SK-N-SH (cell line): ENCODE measurements around the gene WNT5A. TPM values are rescaled to one million over a fixed set of nuclear protein-coding genes. Genes with fewer than 3 reads are reported as not detected.

Experiments
- CTCF ChIA-PET: fragments of 300-600, 350-600 bp; formaldehyde crosslinking; extraction: SDS; loops from one replicate; lab custom pipeline; 2021; lab: Yijun Ruan, JAX
- POLR2A ChIA-PET: fragments of 350-600 bp; sonication (Branson Sonifier 250); formaldehyde crosslinking; extraction: SDS; loops from one replicate; lab custom pipeline; 2020; ENCODE audit warnings: antibody characterized with exemption, inconsistent platforms; lab: Yijun Ruan, JAX
- DNase-seq: peaks from one replicate; pipeline ENCODE4 v3.0.0; 2012
- H2AFZ ChIP-seq: fragments of 200-600 bp; sonication (generic); 2 replicates; pipeline ENCODE4 v1.8.1; 2016; ENCODE audit warnings: antibody characterized with exemption, mild to moderate bottlenecking, low read depth
- H3F3A ChIP-seq: fragments of 200-600 bp; sonication (generic); replicated peaks from 2 replicates; pipeline ENCODE3; 2016; ENCODE audit warnings: antibody characterized with exemption, mild to moderate bottlenecking; ENCODE audit not compliant: insufficient read depth
- H3K27ac ChIP-seq, 2 experiments: fragments of 200-500 bp in 1 of 2; fragments of 200-600 bp in 1 of 2; sonication (Bioruptor generic) in 1 of 2; sonication (generic), shearing (Covaris generic) in 1 of 2; 2 replicates each; pipeline versions ENCODE4 v1.5.1 to v1.6.1; 2014 to 2016; ENCODE audit warnings: low read depth in 2 of 2, inconsistent platforms in 1 of 2, low read length in 1 of 2, mild to moderate bottlenecking in 1 of 2, mixed read lengths in 1 of 2
- H3K27me3 ChIP-seq: fragments of 200-600 bp; sonication (generic), shearing (Covaris generic); 2 replicates; pipeline ENCODE4 v1.6.1; 2016; ENCODE audit warnings: mixed run types; ENCODE audit not compliant: insufficient read depth
- H3K36me3 ChIP-seq, 2 experiments: fragments of 200-500 bp in 1 of 2; fragments of 200-600 bp in 1 of 2; sonication (Bioruptor generic) in 1 of 2; sonication (generic) in 1 of 2; replicated peaks in 1 of 2; 2 replicates each; pipeline versions ENCODE3 to v1.5.1; 2014 to 2016; ENCODE audit warnings: low read length in 1 of 2, mild to moderate bottlenecking in 1 of 2; ENCODE audit not compliant: insufficient read depth in 2 of 2, control insufficient read depth in 1 of 2
- H3K4me1 ChIP-seq, 2 experiments: fragments of 200-500 bp in 1 of 2; fragments of 200-600 bp in 1 of 2; sonication (Bioruptor generic) in 1 of 2; sonication (generic), shearing (Covaris generic) in 1 of 2; 2 replicates each; pipeline versions ENCODE4 v1.5.1 to v1.6.1; 2014 to 2016; ENCODE audit warnings: low read depth in 1 of 2, low read length in 1 of 2, mixed run types in 1 of 2; ENCODE audit not compliant: insufficient read depth in 2 of 2, control insufficient read depth in 1 of 2
- H3K4me2 ChIP-seq: fragments of 200-600 bp; sonication (generic), shearing (Covaris generic); 2 replicates; pipeline ENCODE4 v1.6.1; 2017; ENCODE audit warnings: mixed run types
- H3K4me3 ChIP-seq, 2 experiments: fragments of 200-500 bp in 1 of 2; fragments of 200-600 bp in 1 of 2; sonication (Bioruptor generic) in 1 of 2; sonication (generic), shearing (Covaris generic) in 1 of 2; 2 replicates each; pipeline versions ENCODE4 v1.5.1 to v1.8.1; 2014 to 2016; ENCODE audit warnings: low read depth in 2 of 2, inconsistent platforms in 1 of 2, low read length in 1 of 2, mild to moderate bottlenecking in 1 of 2, mixed read lengths in 1 of 2, moderate library complexity in 1 of 2
- H3K79me2 ChIP-seq: fragments of 200-600 bp; sonication (generic); 2 replicates; pipeline ENCODE4 v1.8.1; 2017; ENCODE audit warnings: mild to moderate bottlenecking; ENCODE audit not compliant: insufficient read depth
- H3K9ac ChIP-seq: fragments of 200-600 bp; sonication (generic); 2 replicates; pipeline ENCODE4 v1.6.1; 2017; ENCODE audit warnings: mixed run types
- H3K9me2 ChIP-seq: fragments of 200-600 bp; sonication (generic); 2 replicates; pipeline ENCODE4 v1.6.1; 2017; ENCODE audit warnings: mixed run types
- H3K9me3 ChIP-seq: fragments of 200-600 bp; sonication (generic); 2 replicates; pipeline ENCODE4 v1.6.1; 2017; ENCODE audit warnings: mixed run types, mild to moderate bottlenecking, moderate library complexity
- H4K20me1 ChIP-seq: fragments of 200-600 bp; sonication (generic); 2 replicates; pipeline ENCODE4 v1.6.1; 2017; ENCODE audit warnings: mild to moderate bottlenecking, mixed run types; ENCODE audit not compliant: insufficient read depth
- EZH2phosphoT487 ChIP-seq: fragments of 200-600 bp; sonication (generic); IDR thresholded peaks from 2 replicates; pipeline ENCODE4 v1.6.1; 2017; ENCODE audit warnings: low read depth, mixed run types, mild to moderate bottlenecking, antibody characterized with exemption, moderate library complexity, borderline replicate concordance
- GABPA ChIP-seq: IDR thresholded peaks from 2 replicates; pipeline ENCODE4 v1.4.0; 2012; ENCODE audit warnings: low read depth, mild to moderate bottlenecking
- GATA2 ChIP-seq: sonication (generic); formaldehyde crosslinking; IDR thresholded peaks from 2 replicates; pipeline ENCODE4 v1.5.0; 2020; ENCODE audit warnings: mild to moderate bottlenecking, missing genetic modification reagents
- IRF3 ChIP-seq: fragments of 150-350 bp; IDR thresholded peaks from 2 replicates; pipeline ENCODE4 v1.6.1; 2016; ENCODE audit warnings: mild to moderate bottlenecking, low read depth, low read length
- MAX ChIP-seq: IDR thresholded peaks from 2 replicates; pipeline ENCODE4 v1.4.0; 2012; ENCODE audit warnings: low read depth
- MEF2A ChIP-seq: IDR thresholded peaks from 2 replicates; pipeline ENCODE4 v1.4.0; 2012; ENCODE audit warnings: low read depth, borderline replicate concordance
- RCOR1 ChIP-seq: fragments of 150-350 bp; IDR thresholded peaks from 2 replicates; pipeline ENCODE4 v1.6.1; 2017; ENCODE audit warnings: antibody characterized with exemption, low read length
- RXRA ChIP-seq: IDR thresholded peaks from 2 replicates; pipeline ENCODE4 v1.4.0; 2012; ENCODE audit warnings: low read depth, mild to moderate bottlenecking, borderline replicate concordance
- USF1 ChIP-seq: IDR thresholded peaks from 2 replicates; pipeline ENCODE4 v1.4.0; 2012; ENCODE audit warnings: low read depth, borderline replicate concordance
- USF2 ChIP-seq: fragments of 150-350 bp; IDR thresholded peaks from 2 replicates; pipeline ENCODE4 v1.6.1; 2017; ENCODE audit warnings: antibody characterized with exemption, low read length, low read depth, borderline replicate concordance
- WGBS: methylation state at CpG from one replicate; pipeline ENCODE4 v1.1.6; 2017; ENCODE audit warnings: low lambda C conversion rate; 5-methylcytosine and 5-hydroxymethylcytosine counted together
- polyA plus RNA-seq, 3 experiments: library from polyadenylated mRNA; depleted of rRNA; stranded (reverse); fragments of >200 nt; gene quantifications; 2 replicates each; pipeline ENCODE4 v1.2.3, GENCODE V29; 2012

Gene WNT5A
- polyA plus RNA-seq, 1 of the 3 experiments (the other 2 are of a cell fraction): 30.7 TPM

DNA sequence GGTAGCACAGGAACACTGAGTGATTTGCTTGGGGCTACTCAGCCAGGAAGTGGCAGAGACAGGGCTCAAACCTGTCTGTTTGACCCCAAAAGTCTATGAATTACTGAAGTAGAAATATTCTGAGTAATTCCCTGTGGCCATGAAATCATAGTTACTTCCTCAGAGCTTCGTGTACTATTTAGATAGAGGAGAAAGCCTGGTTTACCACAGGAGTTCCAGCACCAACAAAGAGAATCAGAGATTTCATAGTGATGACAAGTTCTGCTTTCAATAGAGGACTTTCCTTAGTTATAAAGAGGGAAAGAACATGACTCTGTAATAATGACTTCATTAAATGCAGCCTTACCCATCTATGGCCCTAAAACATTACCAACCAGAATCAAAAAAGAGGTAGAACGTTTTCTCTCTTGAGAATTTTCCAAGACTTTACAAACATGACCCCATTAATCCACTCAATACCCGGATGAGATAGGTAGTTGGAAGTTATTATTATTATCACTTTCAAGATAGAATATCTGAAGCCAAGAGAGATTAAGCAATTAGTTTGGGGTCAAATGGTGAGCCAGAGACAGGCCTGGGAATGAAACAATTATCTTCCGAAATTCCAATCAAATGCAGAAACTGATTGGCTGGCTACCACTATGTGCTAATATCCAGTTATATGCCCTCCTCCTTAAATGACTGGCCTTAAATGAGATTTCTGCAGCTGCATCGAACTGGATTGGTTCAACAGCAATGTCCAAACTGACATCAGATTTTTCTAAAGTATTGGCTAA, 13.6 kb upstream of the WNT5A start:
- Histone ChIP-seq H3K27me3 (no peaks in the 10 kb centered on the region), H3K4me3 (no peak overlapping the region), H3F3A (no peaks in the 10 kb centered on the region), H3K9ac (no peak overlapping the region), H3K27ac (no peak overlapping the region), H3K4me1 (no peaks in the 10 kb centered on the region), H4K20me1 (no peaks in the 10 kb centered on the region), H3K9me3 (no peaks in the 10 kb centered on the region), H3K79me2 (no peaks in the 10 kb centered on the region), H3K9me2 (no peaks in the 10 kb centered on the region), H2AFZ (no peak overlapping the region), H3K36me3 (no peaks in the 10 kb centered on the region), H3K4me2 (no peak overlapping the region)
- ChIA-PET CTCF (no interaction called here), POLR2A (no interaction called here)
- TF ChIP-seq GABPA: no peak
- TF ChIP-seq IRF3: no peak
- no peak for TF ChIP-seq EZH2phosphoT487
- TF ChIP-seq USF2: no peak
- TF ChIP-seq USF1: no peak
- no peak for TF ChIP-seq GATA2
- WGBS: 61% methylated on average over 5 of the region's 5 CpGs
- no peak for DNase-seq

DNA sequence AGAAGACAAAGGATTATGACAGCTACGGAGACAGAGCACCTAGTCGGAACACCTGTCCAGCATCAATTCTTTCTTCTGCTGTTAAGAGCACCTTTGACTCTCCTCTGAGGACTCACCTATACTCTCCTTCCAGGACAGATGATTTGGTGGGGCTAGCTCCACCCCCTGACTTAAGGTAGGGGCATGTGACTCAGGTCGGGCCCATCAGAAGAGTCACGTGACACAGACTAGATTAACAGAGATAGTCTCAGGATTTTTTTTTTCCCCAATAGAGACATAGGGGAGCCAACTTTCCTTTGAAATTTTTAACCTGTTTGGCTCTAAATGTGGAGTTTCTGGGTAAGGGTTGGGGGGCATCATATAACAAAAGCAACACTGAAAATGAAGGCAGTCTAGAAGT, 11.4 kb upstream of the WNT5A start:
- no peak overlapping the region for H3K4me2 ChIP-seq
- H4K20me1 ChIP-seq: no peaks in the 10 kb centered on the region
- POLR2A ChIA-PET: no interaction called here
- H3K9ac ChIP-seq: no peak overlapping the region
- WGBS: 93% methylated on average over 4 of the region's 4 CpGs
- H3K36me3 ChIP-seq: no peaks in the 10 kb centered on the region
- CTCF ChIA-PET: no interaction called here
- H3K9me3 ChIP-seq: no peaks in the 10 kb centered on the region
- DNase-seq: no peak
- no peak overlapping the region for H2AFZ ChIP-seq
- H3K9me2 ChIP-seq: no peaks in the 10 kb centered on the region
- no peak overlapping the region for H3K27ac ChIP-seq
- H3K79me2 ChIP-seq: no peaks in the 10 kb centered on the region
- no peak overlapping the region for H3K4me3 ChIP-seq
- TF ChIP-seq USF1: no peak
- TF ChIP-seq RXRA: no peak
- no peak for TF ChIP-seq RCOR1
- no peak for TF ChIP-seq EZH2phosphoT487
- TF ChIP-seq MEF2A: no peak
- no peak for TF ChIP-seq MAX
- no peaks in the 10 kb centered on the region for H3K4me1 ChIP-seq
- H3F3A ChIP-seq: no peaks in the 10 kb centered on the region
- no peaks in the 10 kb centered on the region for H3K27me3 ChIP-seq
